Nephron (organoid): ENCODE data around the gene GUCD1.

Experiments
- H3K27ac Mint-ChIP-seq, 3 experiments: 2 replicates each; pipeline ENCODE4 v1.8.0; 2020; ENCODE audit warnings: mixed read lengths in 3 of 3, mild to moderate bottlenecking in 2 of 3, moderate library complexity in 1 of 3
- H3K27me3 Mint-ChIP-seq: 2 replicates; pipeline ENCODE4 v1.8.0; 2021; ENCODE audit warnings: low read depth, mild to moderate bottlenecking, moderate library complexity, mixed read lengths
- H3K36me3 Mint-ChIP-seq: 2 replicates; pipeline ENCODE4 v1.8.0; 2020; ENCODE audit warnings: low read depth, mixed read lengths
- H3K4me1 Mint-ChIP-seq: 2 replicates; pipeline ENCODE4 v1.8.0; 2020; ENCODE audit warnings: mixed read lengths
- H3K4me3 Mint-ChIP-seq, 3 experiments: 2 replicates each; pipeline ENCODE4 v1.8.0; 2020; ENCODE audit warnings: mild to moderate bottlenecking in 3 of 3, mixed read lengths in 3 of 3, moderate library complexity in 2 of 3
- H3K9me3 Mint-ChIP-seq: 2 replicates; pipeline ENCODE4 v1.8.0; 2020; ENCODE audit warnings: mixed read lengths
- CTCF ChIP-seq, 3 experiments: fragments of 200-600 bp; sonication (generic); IDR thresholded peaks; one replicate each; pipeline ENCODE4 v1.5.0; 2021; ENCODE audit warnings: antibody characterized with exemption in 3 of 3; ENCODE audit not compliant: unreplicated experiment in 3 of 3

The GUCD1 gene

DNA sequence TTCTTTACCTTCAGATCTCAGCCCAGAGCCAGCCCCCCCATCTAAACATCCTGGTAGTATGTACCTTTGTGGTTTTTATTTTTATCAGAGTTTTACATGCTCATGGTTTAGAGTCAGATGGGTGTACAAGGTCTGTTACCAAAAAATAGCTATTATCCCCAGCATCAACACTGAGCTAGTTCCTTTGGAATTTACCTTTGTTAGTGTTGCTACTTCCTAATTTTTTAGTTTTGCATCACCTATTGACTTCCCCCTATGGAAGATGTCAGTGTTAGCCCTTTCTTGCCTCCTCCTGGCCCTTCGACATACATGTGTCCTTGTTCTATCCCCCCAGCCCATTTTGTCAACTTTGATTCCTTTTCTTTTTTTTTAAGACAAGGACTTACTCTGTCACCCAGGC lies 52.4 kb downstream of the GUCD1 start:
- no peaks in the 10 kb centered on the region for H3K36me3 Mint-ChIP-seq
- H3K4me1 Mint-ChIP-seq, result peaks cover 27% of the 10 kb centered on the region
- H3K27me3 Mint-ChIP-seq, result peaks cover 42% of the 10 kb centered on the region
- H3K4me3 Mint-ChIP-seq, result no peak overlapping the region
- no peaks in the 10 kb centered on the region for H3K9me3 Mint-ChIP-seq
- TF ChIP-seq CTCF (IDR thresholded peaks at IDR 0.05; ENCODE audit: unreplicated experiment in 3 of 3), result no peak
- H3K27ac Mint-ChIP-seq, result no peak overlapping the region

- peaks cover 25% of the 10 kb centered on the region for H3K4me1 Mint-ChIP-seq
- peaks cover 42% of the 10 kb centered on the region for H3K27me3 Mint-ChIP-seq
- H3K9me3 Mint-ChIP-seq, result no peaks in the 10 kb centered on the region
- TF ChIP-seq CTCF (IDR thresholded peaks at IDR 0.05; ENCODE audit: unreplicated experiment in 3 of 3), result no peak
- no peaks in the 10 kb centered on the region for H3K36me3 Mint-ChIP-seq
- no peak overlapping the region for H3K4me3 Mint-ChIP-seq
- H3K27ac Mint-ChIP-seq, result no peak overlapping the region
Measured at GRCh38 chr22:24502034-24502433, 52.9 kb downstream of the GUCD1 start.

DNA sequence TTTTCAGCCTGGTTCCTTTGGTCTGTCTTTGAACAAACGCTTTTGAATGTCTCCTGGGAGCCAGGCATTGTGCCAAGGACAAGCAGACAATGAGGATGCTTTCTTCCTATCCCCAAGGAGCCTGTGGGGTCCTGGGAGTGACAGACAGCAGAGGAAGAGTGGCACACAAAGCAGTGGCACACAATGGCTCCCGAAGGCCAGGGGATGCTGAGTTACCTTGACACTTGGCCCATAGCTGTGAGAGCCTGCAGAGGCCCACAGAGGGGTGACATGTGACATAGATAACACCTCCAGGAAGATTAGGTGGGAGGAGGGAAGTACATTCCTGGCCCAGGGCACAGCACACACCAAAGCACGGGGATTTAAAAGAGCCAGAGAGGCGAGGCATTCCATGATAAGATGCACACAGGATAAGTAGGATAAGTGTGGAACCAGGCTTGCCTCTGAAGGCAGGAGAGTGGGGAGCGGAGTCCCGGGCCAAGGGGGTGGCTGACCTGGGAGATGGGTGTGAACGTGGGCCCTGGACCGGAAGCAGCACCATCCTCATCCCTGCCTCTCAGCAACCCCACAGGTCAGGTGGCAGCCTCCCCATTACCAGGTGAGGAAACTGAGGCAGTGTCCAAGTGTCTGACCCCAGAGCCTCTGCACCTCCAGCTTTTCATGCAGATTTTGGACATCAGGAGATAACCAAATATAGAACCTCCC lies 53.5 kb downstream of the GUCD1 start:
- peaks cover 43% of the 10 kb centered on the region for H3K27me3 Mint-ChIP-seq
- H3K36me3 Mint-ChIP-seq, result no peaks in the 10 kb centered on the region
- H3K27ac Mint-ChIP-seq, result no peak overlapping the region
- H3K9me3 Mint-ChIP-seq, result no peaks in the 10 kb centered on the region
- no peak overlapping the region for H3K4me3 Mint-ChIP-seq
- peaks cover 26% of the 10 kb centered on the region for H3K4me1 Mint-ChIP-seq
- no peak for TF ChIP-seq CTCF (IDR thresholded peaks at IDR 0.05; ENCODE audit: unreplicated experiment in 3 of 3)

- Mint-ChIP-seq H3K9me3 (no peaks in the 10 kb centered on the region), H3K4me1 (peaks cover 26% of the 10 kb centered on the region), H3K27me3 (peaks cover 51% of the 10 kb centered on the region), H3K27ac (peak overlapping the region in 1 of 3 experiments; percentile 50), H3K36me3 (no peaks in the 10 kb centered on the region), H3K4me3 (peak overlapping the region in 1 of 3 experiments; percentile 22)
- TF ChIP-seq CTCF (IDR thresholded peaks at IDR 0.05; ENCODE audit: unreplicated experiment in 3 of 3), result no peak
Measured at GRCh38 chr22:24500277-24500820, 54.6 kb downstream of the GUCD1 start.

DNA sequence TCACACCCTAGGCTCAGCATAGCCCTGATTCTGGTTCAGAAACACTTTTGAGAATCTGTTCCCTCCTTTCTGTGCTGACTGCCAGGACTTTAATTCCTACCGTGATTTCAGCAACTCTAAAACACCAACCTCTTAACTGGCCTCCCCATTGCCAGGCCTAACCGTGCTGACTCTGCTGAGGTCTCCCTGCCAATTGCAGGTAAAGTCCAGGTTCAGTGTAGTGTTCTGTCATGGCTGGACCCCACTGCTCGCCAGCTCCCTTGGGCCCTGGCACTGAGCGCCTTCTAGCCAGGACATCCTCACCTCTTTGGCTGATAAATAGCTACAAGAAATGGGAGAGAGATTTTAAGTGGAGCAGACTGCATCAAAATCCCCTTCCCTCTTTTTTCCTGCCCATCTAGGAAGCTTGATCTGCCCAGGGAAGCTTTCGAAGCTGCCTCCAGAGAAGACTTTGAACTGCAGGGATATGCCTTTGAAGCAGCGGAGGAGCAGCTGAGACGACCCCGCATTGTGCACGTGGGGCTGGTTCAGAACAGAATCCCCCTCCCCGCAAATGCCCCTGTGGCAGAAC lies 55.1 kb downstream of the GUCD1 start:
- TF ChIP-seq CTCF (IDR thresholded peaks at IDR 0.05; ENCODE audit: unreplicated experiment in 3 of 3), result no peak
- H3K4me1 Mint-ChIP-seq, result peaks cover 26% of the 10 kb centered on the region
- peak overlapping the region in 1 of 3 experiments; percentile 65 for H3K27ac Mint-ChIP-seq
- peaks cover 56% of the 10 kb centered on the region for H3K27me3 Mint-ChIP-seq
- H3K9me3 Mint-ChIP-seq, result no peaks in the 10 kb centered on the region
- H3K36me3 Mint-ChIP-seq, result no peaks in the 10 kb centered on the region
- no peak overlapping the region for H3K4me3 Mint-ChIP-seq
